KBM-7 (cell line): ENCODE measurements around the gene PSMC4.

Source experiments
- DNase-seq: peaks from one replicate; pipeline ENCODE4 v3.0.0-alpha.2; 2015
- in situ Hi-C: fragments of 300-500 bp; cut with MboI; formaldehyde crosslinking; loops from 2 replicates; pipeline ENCODE4 v1.14.3; 2020; ENCODE audit warnings: low sequenced_read_pairs, low pct_unique_long_range_greater_than_20kb, mixed read lengths

Gene PSMC4

GRCh38 chr19:39974377-39975155 lies 3.6 kb downstream of the PSMC4 start:
- DNase-seq, result no peak
- in situ Hi-C loops, result no loop called here

- in situ Hi-C loops, result no loop called here
Observed at GRCh38 chr19:39982883-39983282, 11.9 kb downstream of the PSMC4 start.

GRCh38 chr19:39983695-39984300 lies 12.8 kb downstream of the PSMC4 start:
- in situ Hi-C loops, result no loop called here
- DNase-seq, result no peak

More at GRCh38 chr19:39982883-39983282, 11.9 kb downstream of the PSMC4 start:
- no peak for DNase-seq

- in situ Hi-C loops, result no loop called here
- no peak for DNase-seq
Observed at GRCh38 chr19:39986643-39987042, 15.7 kb downstream of the PSMC4 start.

- DNase-seq, result no peak
- in situ Hi-C loops, result no loop called here
Observed at GRCh38 chr19:39987167-39987566, 16.2 kb downstream of the PSMC4 start.

GRCh38 chr19:39987596-39987995 lies 16.6 kb downstream of the PSMC4 start:
- in situ Hi-C loops, result no loop called here
- no peak for DNase-seq

- DNase-seq, result no peak
- in situ Hi-C loops, result no loop called here
Observed at GRCh38 chr19:39993605-39994004, 22.6 kb downstream of the PSMC4 start.

GRCh38 chr19:39994361-39994760 lies 23.4 kb downstream of the PSMC4 start:
- DNase-seq, result no peak
- in situ Hi-C loops, result no loop called here

GRCh38 chr19:39995794-39996193 lies 24.8 kb downstream of the PSMC4 start:
- in situ Hi-C loops, result no loop called here

GRCh38 chr19:39996218-39996810 lies 25.3 kb downstream of the PSMC4 start:
- in situ Hi-C loops, result no loop called here
- DNase-seq, result no peak

More at GRCh38 chr19:39995794-39996193, 24.8 kb downstream of the PSMC4 start:
- no peak for DNase-seq

- DNase-seq, result peak; percentile 95
- in situ Hi-C loops, result no loop called here
Observed at GRCh38 chr19:39996811-39997637, 26.1 kb downstream of the PSMC4 start, which contains the start of gene ZNF546. Gene ZNF546 (plus strand): TSS chr19:39997060. CDS start chr19:39998327, 1,267 bp downstream.

- no peak for DNase-seq
- in situ Hi-C loops, result no loop called here
Observed at GRCh38 chr19:39997638-39998216, 26.8 kb downstream of the PSMC4 start.

- no peak for DNase-seq
Observed at GRCh38 chr19:39998501-39998900, 27.5 kb downstream of the PSMC4 start.

GRCh38 chr19:40005691-40006272 lies 34.8 kb downstream of the PSMC4 start:
- no peak for DNase-seq
- in situ Hi-C loops, result no loop called here

More at GRCh38 chr19:39998501-39998900, 27.5 kb downstream of the PSMC4 start:
- in situ Hi-C loops, result no loop called here

GRCh38 chr19:40006273-40006691 lies 35.3 kb downstream of the PSMC4 start:
- DNase-seq, result no peak
- in situ Hi-C loops, result no loop called here

- no peak for DNase-seq
- in situ Hi-C loops, result no loop called here
Observed at GRCh38 chr19:40009674-40010073, 38.7 kb downstream of the PSMC4 start.

GRCh38 chr19:40013991-40014390 lies 43.0 kb downstream of the PSMC4 start:
- in situ Hi-C loops, result no loop called here

GRCh38 chr19:40023969-40024368 lies 53.0 kb downstream of the PSMC4 start:
- in situ Hi-C loops, result no loop called here
- DNase-seq, result no peak

More at GRCh38 chr19:40013991-40014390, 43.0 kb downstream of the PSMC4 start:
- DNase-seq, result no peak
